Neuronal stem cell (in vitro differentiated cells): ENCODE results near the gene TBC1D22A.
A peak's percentile ranks its signal among the peaks of the same experiment; 100 is the strongest.

ENCODE experiments used
- DNase-seq: peaks from one replicate; pipeline ENCODE4 v3.0.0-alpha.2; 2013; ENCODE audit warnings: low spot score
- H2AFZ ChIP-seq: one replicate; pipeline ENCODE4 v1.6.1; 2013; ENCODE audit warnings: mild to moderate bottlenecking, low read length, inconsistent platforms
- H2AK5ac ChIP-seq: 2 replicates; pipeline ENCODE4 v1.6.1; 2013; ENCODE audit warnings: low read depth, mild to moderate bottlenecking, inconsistent platforms, low read length, moderate library complexity, mixed read lengths
- H2BK120ac ChIP-seq: 2 replicates; pipeline ENCODE4 v1.6.1; 2013; ENCODE audit warnings: low read depth, mild to moderate bottlenecking, inconsistent platforms, low read length, moderate library complexity, mixed read lengths
- H2BK12ac ChIP-seq: one replicate; pipeline ENCODE4 v1.6.1; 2013; ENCODE audit warnings: low read length, inconsistent platforms
- H2BK15ac ChIP-seq: 2 replicates; pipeline ENCODE4 v1.6.1; 2013; ENCODE audit warnings: mild to moderate bottlenecking, low read length, inconsistent platforms, mixed read lengths
- H2BK5ac ChIP-seq: one replicate; pipeline ENCODE4 v1.6.1; 2013; ENCODE audit warnings: inconsistent platforms, mild to moderate bottlenecking, low read length, moderate library complexity
- H3K14ac ChIP-seq: one replicate; pipeline ENCODE4 v1.6.1; 2013; ENCODE audit warnings: low read length, inconsistent platforms
- H3K18ac ChIP-seq: 2 replicates; pipeline ENCODE4 v1.6.1; 2013; ENCODE audit warnings: low read length, inconsistent platforms
- H3K23ac ChIP-seq: 2 replicates; pipeline ENCODE4 v1.6.1; 2013; ENCODE audit warnings: low read depth, mild to moderate bottlenecking, mixed read lengths, low read length, inconsistent platforms; ENCODE audit not compliant: poor library complexity
- H3K27ac ChIP-seq: replicated peaks from 3 replicates; pipeline ENCODE4 v1.5.1; 2013; ENCODE audit warnings: low read length, inconsistent platforms
- H3K27me3 ChIP-seq, 3 experiments: 2 replicates each; pipeline ENCODE4 v1.6.1; 2013; ENCODE audit warnings: low read length in 3 of 3, mild to moderate bottlenecking in 2 of 3, inconsistent platforms in 1 of 3, low read depth in 1 of 3, mixed read lengths in 1 of 3, moderate library complexity in 1 of 3; ENCODE audit not compliant: control insufficient read depth in 3 of 3, insufficient read depth in 3 of 3
- H3K36me3 ChIP-seq, 2 donors: replicated peaks in 1 of 2; 2 replicates each; pipeline ENCODE4 v1.6.1; 2013; ENCODE audit warnings: low read length in 2 of 2; ENCODE audit not compliant: control insufficient read depth in 2 of 2, insufficient read depth in 2 of 2
- H3K4ac ChIP-seq: 2 replicates; pipeline ENCODE4 v1.6.1; 2013; ENCODE audit warnings: inconsistent platforms, mild to moderate bottlenecking, low read length, moderate library complexity
- H3K4me1 ChIP-seq, 2 donors: 1 replicate in 1 of 2; 2 replicates in 1 of 2; pipeline ENCODE4 v1.6.1; 2013; ENCODE audit warnings: low read length in 2 of 2, low read depth in 1 of 2; ENCODE audit not compliant: control insufficient read depth in 2 of 2, insufficient read depth in 1 of 2
- H3K4me2 ChIP-seq: one replicate; pipeline ENCODE4 v1.6.1; 2013; ENCODE audit warnings: mild to moderate bottlenecking, low read length, inconsistent platforms; ENCODE audit not compliant: insufficient read depth, poor library complexity, severe bottlenecking
- H3K4me3 ChIP-seq, 2 donors: 2 replicates each; pipeline ENCODE4 v1.5.1; 2013; ENCODE audit warnings: low read length in 2 of 2, mild to moderate bottlenecking in 2 of 2, inconsistent platforms in 1 of 2, moderate library complexity in 1 of 2
- H3K79me1 ChIP-seq: one replicate; pipeline ENCODE4 v1.6.1; 2013; ENCODE audit warnings: low read depth, mild to moderate bottlenecking, inconsistent platforms, low read length, moderate library complexity
- H3K9ac ChIP-seq: one replicate; pipeline ENCODE4 v1.6.1; 2013; ENCODE audit warnings: mild to moderate bottlenecking, low read depth, low read length, inconsistent platforms; ENCODE audit not compliant: poor library complexity
- H3K9me3 ChIP-seq, 2 donors: replicated peaks in 1 of 2; 2 replicates each; pipeline versions ENCODE3 to v1.6.1; 2013; ENCODE audit warnings: low read length in 2 of 2, mild to moderate bottlenecking in 2 of 2, inconsistent platforms in 1 of 2, low read depth in 1 of 2, mixed read lengths in 1 of 2, moderate library complexity in 1 of 2; ENCODE audit not compliant: control insufficient read depth in 2 of 2, insufficient read depth in 1 of 2
- H4K8ac ChIP-seq: one replicate; pipeline ENCODE4 v1.6.1; 2013; ENCODE audit warnings: low read depth, mild to moderate bottlenecking, inconsistent platforms, low read length, moderate library complexity
- H4K91ac ChIP-seq: one replicate; pipeline ENCODE4 v1.6.1; 2013; ENCODE audit warnings: low read length, low read depth, mild to moderate bottlenecking, inconsistent platforms; ENCODE audit not compliant: poor library complexity
- WGBS, 2 donors: extraction: QIAGEN DNeasy Blood & Tissue Kit; methylation state at CpG; one replicate each; pipeline ENCODE4 v1.1.7; 2013; ENCODE audit warnings: missing lambda C conversion rate in 2 of 2, mixed read lengths in 1 of 2; ENCODE audit not compliant: insufficient read length in 2 of 2, insufficient replicate concordance in 1 of 2; ENCODE audit errors: extremely low coverage in 2 of 2; 5-methylcytosine and 5-hydroxymethylcytosine counted together

The TBC1D22A gene

DNA sequence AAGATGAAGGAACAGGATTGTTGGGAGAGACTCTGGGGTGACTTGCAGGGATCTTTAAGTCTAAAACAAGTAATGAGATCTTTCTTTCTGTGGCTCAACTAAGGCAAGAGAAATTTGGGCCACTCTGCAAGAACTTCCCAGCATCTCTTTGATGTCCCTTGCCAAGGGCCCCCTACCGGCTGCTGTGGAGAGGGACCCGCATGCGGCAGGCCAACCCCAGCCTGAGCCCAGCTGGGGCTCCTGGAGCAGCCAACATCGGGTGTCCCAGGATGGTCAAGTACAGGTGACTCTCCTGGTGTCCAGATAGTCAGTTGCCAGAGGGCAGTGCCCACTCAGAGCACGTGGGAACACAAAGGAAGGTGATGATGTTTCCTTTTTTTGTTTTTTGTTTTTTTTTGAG is 363.2 kb downstream of the TBC1D22A start:
- H2BK120ac ChIP-seq, result no peak overlapping the region
- H2AFZ ChIP-seq, result no peak overlapping the region
- H3K23ac ChIP-seq, result no peak overlapping the region
- no peak overlapping the region for H2BK12ac ChIP-seq
- H3K4ac ChIP-seq, result no peak overlapping the region
- no peak overlapping the region for H2BK5ac ChIP-seq
- no peak overlapping the region for H4K91ac ChIP-seq
- no peak overlapping the region for H3K14ac ChIP-seq
- H3K4me2 ChIP-seq, result no peak overlapping the region
- WGBS, 2 donors, result no CpG with 5 or more reads among the region's 5 CpGs
- H3K4me3 ChIP-seq, result no peak overlapping the region
- peaks cover 0 to 8% of the 10 kb centered on the region in 2 donors for H3K4me1 ChIP-seq
- H3K18ac ChIP-seq, result no peak overlapping the region
- no peaks in the 10 kb centered on the region for H3K79me1 ChIP-seq
- no peak overlapping the region for H2BK15ac ChIP-seq
- no peaks in the 10 kb centered on the region for H3K36me3 ChIP-seq
- H3K27ac ChIP-seq, result no peak overlapping the region
- H4K8ac ChIP-seq, result no peak overlapping the region
- DNase-seq, result no peak
- no peaks in the 10 kb centered on the region for H3K27me3 ChIP-seq
- no peak overlapping the region for H2AK5ac ChIP-seq
- no peaks in the 10 kb centered on the region for H3K9me3 ChIP-seq
- H3K9ac ChIP-seq, result no peak overlapping the region

DNA sequence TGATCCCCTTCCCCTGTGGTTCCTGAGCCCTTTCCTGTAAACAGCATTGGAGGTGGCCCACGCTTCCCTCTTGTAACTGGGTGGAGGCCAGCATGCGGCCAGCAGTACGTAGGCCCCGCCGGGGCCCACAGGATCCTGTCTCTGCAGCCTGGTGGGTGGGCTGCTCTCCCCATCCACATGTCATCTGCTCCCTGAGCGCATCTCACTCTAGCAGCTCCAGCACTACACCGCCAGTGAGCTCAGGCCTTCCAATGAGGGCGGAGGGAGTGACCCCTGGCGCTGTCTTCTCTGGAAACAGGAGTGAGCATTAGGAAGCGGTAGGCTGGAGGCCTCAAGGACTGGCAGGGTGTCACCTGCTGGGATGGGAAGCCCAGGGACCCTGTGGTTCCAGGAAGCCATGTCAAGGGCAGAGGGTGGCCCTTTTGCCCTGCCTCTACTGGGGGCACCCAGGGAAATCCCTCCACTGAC is 363.9 kb downstream of the TBC1D22A start:
- Histone ChIP-seq H2BK5ac (no peak overlapping the region), H2BK120ac (no peak overlapping the region), H3K18ac (peak overlapping the region; percentile 52), H3K4me3 (no peak overlapping the region), H4K8ac (no peak overlapping the region), H4K91ac (no peak overlapping the region), H2BK12ac (no peak overlapping the region), H3K9ac (no peak overlapping the region), H3K36me3 (no peaks in the 10 kb centered on the region), H3K9me3 (no peaks in the 10 kb centered on the region), H3K79me1 (no peaks in the 10 kb centered on the region), H3K4me2 (no peak overlapping the region), H2AK5ac (no peak overlapping the region), H3K27ac (no peak overlapping the region), H3K23ac (no peak overlapping the region), H3K4ac (no peak overlapping the region), H2AFZ (no peak overlapping the region), H3K14ac (no peak overlapping the region), H3K4me1 (peaks cover 0 to 13% of the 10 kb centered on the region in 2 donors), H3K27me3 (no peaks in the 10 kb centered on the region), H2BK15ac (no peak overlapping the region)
- no CpG with 5 or more reads among the region's 10 CpGs for WGBS, 2 donors
- no peak for DNase-seq

GRCh38 chr22:47127441-47127871 is 365.0 kb downstream of the TBC1D22A start:
- Histone ChIP-seq H3K27me3 (no peaks in the 10 kb centered on the region), H3K23ac (no peak overlapping the region), H2BK5ac (no peak overlapping the region), H2AK5ac (no peak overlapping the region), H2AFZ (no peak overlapping the region), H3K9me3 (no peaks in the 10 kb centered on the region), H2BK15ac (no peak overlapping the region), H4K91ac (no peak overlapping the region), H3K18ac (no peak overlapping the region), H2BK12ac (no peak overlapping the region), H3K36me3 (no peaks in the 10 kb centered on the region), H3K27ac (no peak overlapping the region), H3K4me2 (no peak overlapping the region), H3K4me3 (no peak overlapping the region), H3K14ac (no peak overlapping the region), H3K4me1 (peaks cover 0 to 11% of the 10 kb centered on the region in 2 donors), H3K9ac (no peak overlapping the region), H3K79me1 (no peaks in the 10 kb centered on the region), H3K4ac (no peak overlapping the region), H4K8ac (no peak overlapping the region), H2BK120ac (no peak overlapping the region)
- no CpG with 5 or more reads among the region's 15 CpGs for WGBS, 2 donors
- DNase-seq, result no peak

DNA sequence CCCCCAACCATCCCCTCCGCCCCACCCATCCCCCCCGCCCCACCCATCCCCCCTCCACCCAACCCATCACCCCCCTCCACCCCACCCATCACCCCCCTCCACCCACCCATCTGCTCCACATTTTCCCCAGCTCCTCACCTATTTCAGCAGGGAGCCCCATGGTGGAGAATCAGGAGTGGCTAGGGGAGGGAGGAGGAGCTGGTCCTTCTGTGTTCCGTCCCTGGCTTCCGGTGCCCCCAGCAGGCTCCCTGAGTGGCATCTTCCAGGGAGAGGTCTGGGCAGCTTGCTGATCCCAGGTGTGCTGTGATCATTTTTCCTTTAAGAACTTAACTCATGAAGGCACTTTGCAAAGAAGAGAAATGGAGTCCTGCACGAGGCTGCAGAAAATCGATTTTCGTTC is 365.8 kb downstream of the TBC1D22A start:
- H3K4me1 ChIP-seq, result peaks cover 0 to 11% of the 10 kb centered on the region in 2 donors
- H3K14ac ChIP-seq, result no peak overlapping the region
- no peak overlapping the region for H3K4me3 ChIP-seq
- H2BK15ac ChIP-seq, result no peak overlapping the region
- no peak for DNase-seq
- H4K8ac ChIP-seq, result no peak overlapping the region
- H3K18ac ChIP-seq, result no peak overlapping the region
- H3K4me2 ChIP-seq, result no peak overlapping the region
- no peak overlapping the region for H2AFZ ChIP-seq
- no peak overlapping the region for H2AK5ac ChIP-seq
- no peaks in the 10 kb centered on the region for H3K79me1 ChIP-seq
- no peak overlapping the region for H2BK5ac ChIP-seq
- H3K36me3 ChIP-seq, result no peaks in the 10 kb centered on the region
- H3K4ac ChIP-seq, result no peak overlapping the region
- H3K27me3 ChIP-seq, result no peaks in the 10 kb centered on the region
- no peak overlapping the region for H3K9ac ChIP-seq
- no CpG with 5 or more reads among the region's 7 CpGs for WGBS, 2 donors
- H2BK12ac ChIP-seq, result no peak overlapping the region
- no peak overlapping the region for H4K91ac ChIP-seq
- no peak overlapping the region for H3K27ac ChIP-seq
- H3K23ac ChIP-seq, result no peak overlapping the region
- no peaks in the 10 kb centered on the region for H3K9me3 ChIP-seq
- no peak overlapping the region for H2BK120ac ChIP-seq
